Measurements from ENCODE around the gene SMYD5.

GRCh38 chr2:73176205-73176880 lies 37.7 kb upstream of the SMYD5 start:
- TF ChIP-seq CTCF (conservative IDR thresholded peaks at IDR 0.05; ENCODE audit: low read length): no peak
- no peak for TF ChIP-seq EZH2phosphoT487 (IDR thresholded peaks at IDR 0.05; ENCODE audit: borderline replicate concordance, low read depth, low read length)

Data from OCI-LY7 (cell line).